Calu3 (cell line): Measurements from ENCODE around the gene UACA. TPM values are rescaled to one million over a fixed set of nuclear protein-coding genes. Genes with fewer than 3 reads are reported as not detected.

Source experiments
- BruUV-seq: library from RNA; stranded (reverse); fragments of 400-500 nt; replicated peaks from 2 replicates; lab custom pipeline; 2021; lab: Mats Ljungman, UMichigan
- CTCF ChIA-PET: fragments of 300-600 bp; sonication (Branson Sonifier 250); formaldehyde crosslinking; loops from one replicate; lab custom pipeline; 2022; ENCODE audit warnings: antibody characterized with exemption; lab: Charles Lee
- DNase-seq: peaks from one replicate; pipeline ENCODE4 v3.0.0; 2022
- H3K27ac Mint-ChIP-seq: one replicate; pipeline ENCODE4 v1.8.0; 2022; ENCODE audit warnings: mixed read lengths; ENCODE audit not compliant: unreplicated experiment
- H3K27me3 Mint-ChIP-seq: one replicate; pipeline ENCODE4 v1.8.0; 2022; ENCODE audit warnings: mixed read lengths; ENCODE audit not compliant: unreplicated experiment
- H3K36me3 Mint-ChIP-seq: one replicate; pipeline ENCODE4 v1.8.0; 2022; ENCODE audit warnings: mild to moderate bottlenecking, moderate library complexity, mixed read lengths; ENCODE audit not compliant: insufficient read depth, unreplicated experiment
- H3K4me1 Mint-ChIP-seq: one replicate; pipeline ENCODE4 v1.8.0; 2022; ENCODE audit warnings: mild to moderate bottlenecking, low read depth, mixed read lengths; ENCODE audit not compliant: unreplicated experiment
- H3K4me3 Mint-ChIP-seq: one replicate; pipeline ENCODE4 v1.8.0; 2022; ENCODE audit warnings: mild to moderate bottlenecking, low read depth, moderate library complexity, mixed read lengths; ENCODE audit not compliant: unreplicated experiment
- H3K9me3 Mint-ChIP-seq: one replicate; pipeline ENCODE4 v1.8.0; 2022; ENCODE audit warnings: low read depth, mixed read lengths; ENCODE audit not compliant: unreplicated experiment
- intact Hi-C: fragments of 100-400 bp; cut with micrococcal nuclease; formaldehyde crosslinking; loops from one replicate; pipeline ENCODE4 v1.10.0; 2022; ENCODE audit not compliant: unreplicated experiment
- total RNA-seq: library from RNA; stranded (reverse); gene quantifications from 2 replicates; pipeline ENCODE4 v1.2.3, GENCODE V29; 2022
- TF ChIP-seq, protein P1 (sequence below): fragments of 200-600 bp; IDR thresholded peaks from one replicate; pipeline ENCODE4 v1.8.0; 2022; ENCODE audit warnings: antibody characterized with exemption; ENCODE audit not compliant: unreplicated experiment

Gene UACA
- total RNA-seq, 1 experiment from 2014 or later = 35.5 TPM

GRCh38 chr15:70767667-70768066 is 4.3 kb upstream of the UACA start:
- no peak for DNase-seq
- BruUV-seq = no TSS peak
- Mint-ChIP-seq H3K4me1 (peaks cover 21% of the 10 kb centered on the region), H3K27ac (no peak overlapping the region), H3K27me3 (no peaks in the 10 kb centered on the region), H3K36me3 (peaks cover 18% of the 10 kb centered on the region), H3K4me3 (no peak overlapping the region), H3K9me3 (no peaks in the 10 kb centered on the region)
- CTCF ChIA-PET = no interaction called here
- TF ChIP-seq, protein P1, sequence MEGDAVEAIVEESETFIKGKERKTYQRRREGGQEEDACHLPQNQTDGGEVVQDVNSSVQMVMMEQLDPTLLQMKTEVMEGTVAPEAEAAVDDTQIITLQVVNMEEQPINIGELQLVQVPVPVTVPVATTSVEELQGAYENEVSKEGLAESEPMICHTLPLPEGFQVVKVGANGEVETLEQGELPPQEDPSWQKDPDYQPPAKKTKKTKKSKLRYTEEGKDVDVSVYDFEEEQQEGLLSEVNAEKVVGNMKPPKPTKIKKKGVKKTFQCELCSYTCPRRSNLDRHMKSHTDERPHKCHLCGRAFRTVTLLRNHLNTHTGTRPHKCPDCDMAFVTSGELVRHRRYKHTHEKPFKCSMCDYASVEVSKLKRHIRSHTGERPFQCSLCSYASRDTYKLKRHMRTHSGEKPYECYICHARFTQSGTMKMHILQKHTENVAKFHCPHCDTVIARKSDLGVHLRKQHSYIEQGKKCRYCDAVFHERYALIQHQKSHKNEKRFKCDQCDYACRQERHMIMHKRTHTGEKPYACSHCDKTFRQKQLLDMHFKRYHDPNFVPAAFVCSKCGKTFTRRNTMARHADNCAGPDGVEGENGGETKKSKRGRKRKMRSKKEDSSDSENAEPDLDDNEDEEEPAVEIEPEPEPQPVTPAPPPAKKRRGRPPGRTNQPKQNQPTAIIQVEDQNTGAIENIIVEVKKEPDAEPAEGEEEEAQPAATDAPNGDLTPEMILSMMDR = no peak
- intact Hi-C loops = loop anchor here (10.0 kb wide), 1 partner anchor 107 kb away; no protein-coding TSS in a partner anchor

- BruUV-seq = no TSS peak
- intact Hi-C loops = loop anchor here (10.0 kb wide), 1 partner anchor 108 kb away; no protein-coding TSS in a partner anchor
- Mint-ChIP-seq H3K4me1 (peaks cover 21% of the 10 kb centered on the region), H3K27me3 (no peaks in the 10 kb centered on the region), H3K36me3 (peaks cover 25% of the 10 kb centered on the region), H3K4me3 (no peak overlapping the region), H3K9me3 (no peaks in the 10 kb centered on the region), H3K27ac (no peak overlapping the region)
- TF ChIP-seq, protein P1 = no peak
- CTCF ChIA-PET = no interaction called here
- DNase-seq = no peak
Observed at GRCh38 chr15:70766597-70766996, 3.2 kb upstream of the UACA start.

- CTCF ChIA-PET = interaction anchor here (0.8 kb wide), 1 partner anchor 18 kb away, joined by 3 read pairs; no protein-coding TSS in a partner anchor
- Mint-ChIP-seq H3K9me3 (no peaks in the 10 kb centered on the region), H3K27me3 (no peaks in the 10 kb centered on the region), H3K36me3 (peaks cover 28% of the 10 kb centered on the region), H3K27ac (peak overlapping the region; percentile 1), H3K4me1 (peaks cover 19% of the 10 kb centered on the region), H3K4me3 (peak overlapping the region; percentile 94)
- TF ChIP-seq, protein P1 = no peak
- no peak for DNase-seq
- intact Hi-C loops = loop anchor here (10.0 kb wide), 1 partner anchor 109 kb away; no protein-coding TSS in a partner anchor
- no TSS peak for BruUV-seq
Observed at GRCh38 chr15:70765504-70766281, 2.3 kb upstream of the UACA start.

DNA sequence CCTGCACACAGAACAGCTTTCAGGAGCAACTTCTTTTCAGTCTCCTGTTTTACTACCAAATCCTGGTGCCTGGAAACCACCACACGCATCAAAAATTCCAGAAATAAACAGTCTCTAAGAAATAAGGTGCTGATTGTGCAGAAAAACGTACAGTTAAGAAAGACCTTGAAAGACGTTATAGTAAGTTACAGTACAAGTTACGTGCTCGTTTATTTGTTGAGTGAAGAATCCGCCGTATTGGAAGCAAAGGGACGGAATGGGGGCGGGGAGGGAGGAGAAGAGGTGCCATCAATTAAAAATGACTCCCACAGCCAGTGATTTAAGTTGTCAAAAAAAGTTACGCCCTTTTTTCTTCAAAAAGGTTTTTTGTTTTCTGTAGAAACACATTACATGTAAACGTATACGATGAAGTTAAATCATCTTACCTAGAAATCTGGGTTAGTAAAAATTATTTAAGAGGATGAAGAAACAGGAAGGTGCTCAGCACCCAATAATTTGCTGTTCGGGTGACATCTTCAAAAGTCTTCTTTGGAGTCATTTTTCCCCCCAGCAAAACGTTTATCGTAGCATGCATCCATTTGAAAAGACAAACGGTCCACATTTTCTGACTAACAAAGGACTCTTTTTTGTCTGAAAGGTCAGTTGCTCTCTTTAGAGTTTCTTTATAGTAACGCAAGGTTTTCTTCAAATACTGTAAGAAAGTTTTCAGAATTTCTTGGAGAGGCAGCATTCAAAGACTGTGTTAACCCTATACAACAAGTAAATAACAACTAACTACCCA is 782 bp upstream of the UACA start:
- Mint-ChIP-seq H3K27me3 (no peaks in the 10 kb centered on the region), H3K4me1 (peaks cover 20% of the 10 kb centered on the region)

More for the DNA sequence above, 782 bp upstream of the UACA start:
- CTCF ChIA-PET = interaction anchor here (1.1 to 1.2 kb wide), 2 partner anchors 48 to 61 kb away, joined by 3 to 5 read pairs; no protein-coding TSS in a partner anchor
- Mint-ChIP-seq H3K4me3 (peak overlapping the region; percentile 94), H3K27ac (peak overlapping the region; percentile 92), H3K36me3 (peaks cover 29% of the 10 kb centered on the region), H3K9me3 (no peaks in the 10 kb centered on the region)
- TF ChIP-seq, protein P1 = no peak
- intact Hi-C loops = loop anchor here (10.0 kb wide), 1 partner anchor 111 kb away; no protein-coding TSS in a partner anchor
- DNase-seq = peak; percentile 32
- TSS peak; percentile 72 for BruUV-seq
